Measurements from ENCODE around the gene KDM6A.
"Not testable (repeated sequence)": the region's sequence is repeated elsewhere in the genome, so short reads cannot be mapped to it uniquely, and the experiment has no call there.

DNA sequence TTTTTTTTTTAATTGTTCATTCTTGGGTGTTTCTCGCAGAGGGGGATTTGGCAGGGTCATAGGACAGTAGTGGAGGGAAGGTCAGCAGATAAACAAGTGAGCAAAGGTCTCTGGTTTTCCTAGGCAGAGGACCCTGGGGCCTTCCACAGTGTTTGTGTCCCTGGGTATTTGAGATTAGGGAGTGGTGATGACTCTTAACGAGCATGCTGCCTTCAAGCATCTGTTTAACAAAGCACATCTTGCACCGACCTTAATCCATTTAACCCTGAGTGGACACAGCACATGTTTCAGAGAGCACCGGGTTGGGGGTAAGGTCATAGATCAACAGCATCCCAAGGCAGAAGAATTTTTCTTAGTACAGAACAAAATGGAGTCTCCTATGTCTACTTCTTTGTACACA, 37.5 kb downstream of the KDM6A start:
- not testable (repeated sequence) for TF ChIP-seq CTCF (IDR thresholded peaks at IDR 0.05; ENCODE audit: low read length); EZH2 (IDR thresholded peaks at IDR 0.05; ENCODE audit: borderline replicate concordance, low read length)
